HepG2 (cell line): ENCODE data around the gene CFAP300. TPM values are rescaled to one million over a fixed set of nuclear protein-coding genes. Genes with fewer than 3 reads are reported as not detected.
A peak's percentile ranks its signal among the peaks of the same experiment; 100 is the strongest.

Experiments used
- CCAR2 ChIP-seq: fragments of 200-400 bp; formaldehyde crosslinking; optimal IDR thresholded peaks from 2 replicates; pipeline ENCODE3; 2018; ENCODE audit warnings: low read depth, mild to moderate bottlenecking, low read length, moderate library complexity
- DNMT1 ChIP-seq: sonication (generic); formaldehyde crosslinking; IDR thresholded peaks from 2 replicates; pipeline ENCODE4 v1.5.1; 2020; ENCODE audit warnings: mild to moderate bottlenecking, missing genetic modification reagents
- FOXA1 ChIP-seq, 2 experiments: fragments of 450-650 bp in 1 of 2; sonication (generic) in 1 of 2; formaldehyde crosslinking in 1 of 2; IDR thresholded peaks; 2 replicates each; pipeline versions ENCODE4 v1.4.0 to v1.6.1; 2016 to 2020; ENCODE audit warnings: missing genetic modification reagents in 1 of 2
- HOXA7 ChIP-seq: sonication (generic); formaldehyde crosslinking; IDR thresholded peaks from 2 replicates; pipeline ENCODE4 v1.8.1; 2022; ENCODE audit warnings: mild to moderate bottlenecking, missing genetic modification reagents, moderate library complexity
- KDM5B ChIP-seq: sonication (generic); formaldehyde crosslinking; IDR thresholded peaks from 2 replicates; pipeline ENCODE4 v1.4.0; 2020; ENCODE audit warnings: missing genetic modification reagents, mild to moderate bottlenecking, borderline replicate concordance
- NFKBIZ ChIP-seq: IDR thresholded peaks from 2 replicates; pipeline ENCODE4 v1.6.1; 2018; ENCODE audit warnings: missing genetic modification reagents, missing compliant biosample characterization
- PHF8 ChIP-seq: sonication (generic); formaldehyde crosslinking; IDR thresholded peaks from 2 replicates; pipeline ENCODE4 v1.5.0; 2020; ENCODE audit warnings: missing genetic modification reagents
- RERE ChIP-seq: IDR thresholded peaks from 2 replicates; pipeline ENCODE4 v1.6.1; 2016; ENCODE audit warnings: low read depth, missing genetic modification reagents, missing compliant biosample characterization
- ZNF232 ChIP-seq: sonication (generic); formaldehyde crosslinking; IDR thresholded peaks from 2 replicates; pipeline ENCODE4 v1.4.0; 2020; ENCODE audit warnings: missing genetic modification reagents, borderline replicate concordance
- ZNF367 ChIP-seq: sonication (generic); formaldehyde crosslinking; IDR thresholded peaks from 2 replicates; pipeline ENCODE4 v1.4.0; 2020; ENCODE audit warnings: missing genetic modification reagents, borderline replicate concordance
- ZNF501 ChIP-seq: sonication (generic); formaldehyde crosslinking; IDR thresholded peaks from 2 replicates; pipeline ENCODE4 v1.5.1; 2020; ENCODE audit warnings: mild to moderate bottlenecking, moderate library complexity, missing genetic modification reagents
- ZNF513 ChIP-seq: sonication (generic); formaldehyde crosslinking; conservative IDR thresholded peaks from 2 replicates; pipeline ENCODE4 v1.5.0; 2020; ENCODE audit warnings: missing genetic modification reagents
- ZNF570 ChIP-seq: sonication (generic); formaldehyde crosslinking; IDR thresholded peaks from 2 replicates; pipeline ENCODE4 v1.4.0; 2020; ENCODE audit warnings: mild to moderate bottlenecking, missing genetic modification reagents, borderline replicate concordance
- ZNF580 ChIP-seq: IDR thresholded peaks from 2 replicates; pipeline ENCODE4 v1.6.1; 2016; ENCODE audit warnings: low read depth, borderline replicate concordance
- ZNF607 ChIP-seq: sonication (generic); formaldehyde crosslinking; IDR thresholded peaks from 2 replicates; pipeline ENCODE4 v1.5.1; 2020; ENCODE audit warnings: missing genetic modification reagents, mild to moderate bottlenecking, borderline replicate concordance
- ZNF766 ChIP-seq: sonication (generic); formaldehyde crosslinking; IDR thresholded peaks from 2 replicates; pipeline ENCODE4 v1.5.0; 2020; ENCODE audit warnings: missing genetic modification reagents, borderline replicate concordance
- ZNF792 ChIP-seq: IDR thresholded peaks from 2 replicates; pipeline ENCODE4 v1.6.1; 2016
- polyA plus RNA-seq, 8 experiments: library from polyadenylated mRNA; depleted of rRNA in 3 of 8; stranded (reverse) in 7 of 8; unstranded in 1 of 8; fragments of >200 nt; fragmentation: Illumina TruSeq in 4 of 8; extraction: Trizol in 4 of 8; gene quantifications; 2 replicates each; pipeline versions ENCODE4 v1.2.1 to v1.2.3, GENCODE V29; 2011 to 2016; ENCODE audit warnings: low read depth in 4 of 8, missing spikeins in 1 of 8, mixed read lengths in 1 of 8; ENCODE audit not compliant: insufficient read depth in 1 of 8
- total RNA-seq, 5 experiments: library from RNA; depleted of rRNA; stranded (reverse); fragments of >200 nt; fragmentation: Illumina TruSeq; extraction: Trizol; gene quantifications; 2 replicates each; pipeline ENCODE4 v1.2.3, GENCODE V29; 2016; ENCODE audit warnings: low read depth in 1 of 5
- TF ChIP-seq, protein P1 (sequence below): sonication (generic); formaldehyde crosslinking; IDR thresholded peaks from 2 replicates; pipeline ENCODE4 v1.4.0; 2020; ENCODE audit warnings: missing genetic modification reagents

CFAP300 gene
- total and polyA plus RNA-seq, 2 of the 13 experiments (the other 11 are each of a cell fraction or from before 2014, with no cell fraction given), result not detected

DNA sequence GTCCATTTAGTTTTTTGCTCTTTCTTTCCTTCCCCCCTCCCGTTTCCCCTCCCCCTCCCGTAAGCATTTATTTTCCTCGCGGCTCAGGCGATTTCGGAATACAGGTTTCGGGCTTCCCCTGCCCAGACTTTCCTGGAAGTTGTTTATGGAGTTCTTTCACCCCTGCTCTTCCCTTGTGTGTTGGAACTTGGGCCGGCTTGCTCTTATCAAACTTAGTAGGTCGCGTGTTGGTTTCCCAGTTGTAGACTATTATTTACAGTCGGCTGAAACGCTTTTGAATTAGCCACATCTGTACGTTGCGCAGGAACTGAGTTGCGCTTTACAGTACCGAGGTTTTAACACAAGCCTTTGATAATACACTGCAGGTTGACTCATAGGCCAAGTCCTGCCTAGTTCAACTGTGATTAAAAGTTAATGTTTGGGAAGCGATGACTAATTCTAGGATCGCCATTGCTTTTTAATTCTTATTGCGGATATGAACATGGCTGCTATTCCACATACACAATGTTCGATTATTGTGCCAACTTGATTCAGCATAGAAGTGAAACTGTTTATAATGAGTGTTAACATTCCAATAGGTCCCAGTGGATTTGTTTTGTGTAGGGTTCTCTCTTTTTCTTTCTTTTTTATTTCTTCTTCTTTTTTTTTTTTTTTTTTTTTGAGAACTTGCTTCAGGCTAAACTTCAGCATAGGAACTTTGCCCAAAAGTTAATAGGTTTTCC, 64.7 kb downstream of the CFAP300 start (continued):
- TF ChIP-seq ZNF513 (CRISPR knock-in tag) (no peak), KDM5B (CRISPR knock-in tag) (no peak), FOXA1 (IDR thresholded peaks at IDR 0.05) (no peak), FOXA1 (CRISPR knock-in tag; IDR thresholded peaks at IDR 0.05) (peak; percentile 58; the same call in 1 of the 2 replicates), ZNF232 (CRISPR knock-in tag) (peak; percentile 59; the same call in 1 of the 2 replicates), ZNF367 (no peak), ZNF501 (CRISPR knock-in tag) (no peak), ZNF766 (no peak), CCAR2 (peak; percentile 81), RERE (0 out of 2 replicates have a peak, but pooled peaks have one; percentile 16), DNMT1 (CRISPR knock-in tag) (no peak), PHF8 (CRISPR knock-in tag) (no peak; the same call in none of the 2 replicates), NFKBIZ (CRISPR knock-in tag) (no peak), ZNF580 (CRISPR knock-in tag) (no peak; the same call in 1 of the 2 replicates), HOXA7 (CRISPR knock-in tag) (no peak), ZNF570 (no peak), ZNF607 (CRISPR knock-in tag) (no peak), ZNF792 (CRISPR knock-in tag) (no peak)
- TF ChIP-seq, protein P1, sequence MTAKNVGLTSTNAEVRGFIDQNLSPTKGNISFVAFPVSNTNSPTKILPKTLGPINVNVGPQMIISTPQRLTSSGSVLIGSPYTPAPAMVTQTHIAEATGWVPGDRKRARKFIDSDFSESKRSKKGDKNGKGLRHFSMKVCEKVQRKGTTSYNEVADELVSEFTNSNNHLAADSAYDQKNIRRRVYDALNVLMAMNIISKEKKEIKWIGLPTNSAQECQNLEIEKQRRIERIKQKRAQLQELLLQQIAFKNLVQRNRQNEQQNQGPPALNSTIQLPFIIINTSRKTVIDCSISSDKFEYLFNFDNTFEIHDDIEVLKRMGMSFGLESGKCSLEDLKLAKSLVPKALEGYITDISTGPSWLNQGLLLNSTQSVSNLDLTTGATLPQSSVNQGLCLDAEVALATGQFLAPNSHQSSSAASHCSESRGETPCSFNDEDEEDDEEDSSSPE (CRISPR knock-in tag), result no peak; the same call in 1 of the 2 replicates
